Measurements from ENCODE around the gene GRB10.

GRCh38 chr7:50555594-50556140 is 227.0 kb downstream of the GRB10 start:
- TF ChIP-seq CTCF (IDR thresholded peaks at IDR 0.05) (no peak), POLR2AphosphoS5 (IDR thresholded peaks at IDR 0.05; ENCODE audit: low read depth, low read length) (no peak), REST (IDR thresholded peaks at IDR 0.05; ENCODE audit: insufficient read depth in 1 of 2, low read depth in 2 of 2, low read length in 1 of 2) (no peak), TCF7L2 (IDR thresholded peaks at IDR 0.05; ENCODE audit: low read depth, low read length) (no peak), SIN3A (IDR thresholded peaks at IDR 0.05; ENCODE audit: borderline replicate concordance, insufficient read depth, low read depth, low read length) (no peak)
